Upper lobe of left lung (tissue), 4 donors: ENCODE data around the gene ADTRP.

Experiments
- CTCF ChIP-seq, 6 experiments: fragments of 450-650 bp in 4 of 6; fragments of 200-600 bp in 2 of 6; sonication (generic) in 2 of 6; IDR thresholded peaks; one replicate each; pipeline ENCODE4 v1.5.1; 2016 to 2019; ENCODE audit warnings: antibody characterized with exemption in 6 of 6
- EP300 ChIP-seq, 4 donors: sonication (generic); formaldehyde crosslinking; IDR thresholded peaks; one replicate each; pipeline ENCODE4 v1.5.1; 2017; ENCODE audit warnings: antibody characterized with exemption in 4 of 4, control low read depth in 2 of 4
- POLR2A ChIP-seq, 4 donors: fragments of 450-650 bp; IDR thresholded peaks; one replicate each; pipeline ENCODE4 v1.5.1; 2016 to 2017; ENCODE audit warnings: antibody characterized with exemption in 4 of 4, mild to moderate bottlenecking in 2 of 4
- POLR2AphosphoS5 ChIP-seq, 2 donors: sonication (generic); formaldehyde crosslinking; IDR thresholded peaks; one replicate each; pipeline ENCODE4 v1.5.1; 2017; ENCODE audit warnings: antibody characterized with exemption in 2 of 2

- TF ChIP-seq CTCF (IDR thresholded peaks at IDR 0.05) (no peak), EP300 (IDR thresholded peaks at IDR 0.05) (no peak), POLR2A (IDR thresholded peaks at IDR 0.05) (no peak), POLR2AphosphoS5 (IDR thresholded peaks at IDR 0.05) (no peak)
These were observed 6.8 kb upstream of the ADTRP start for GRCh38 chr6:11785415-11785773.
